Right cardiac atrium (tissue), 5 donors: ENCODE results near the gene EFCAB5. TPM values are rescaled to one million over a fixed set of nuclear protein-coding genes. Genes with fewer than 3 reads are reported as not detected.
"Not testable (repeated sequence)": the region's sequence is repeated elsewhere in the genome, so short reads cannot be mapped to it uniquely, and the experiment has no call there.

Experiments
- ATAC-seq, 2 donors: fragments of 200-7000 bp; cut with Tn5 transposase; one replicate each; pipeline versions ENCODE4 v1.8.0 to v1.9.1; 2020; ENCODE audit warnings: moderate library complexity in 2 of 2, mild to moderate bottlenecking in 1 of 2
- DNase-seq, 3 donors: peaks; one replicate each; pipeline ENCODE4 v3.0.0-alpha.2; 2020
- H3K27ac ChIP-seq: one replicate; pipeline ENCODE4 v1.5.1; 2013; ENCODE audit warnings: mild to moderate bottlenecking, low read length, control low read depth, moderate library complexity
- H3K27me3 ChIP-seq: one replicate; pipeline ENCODE4 v1.6.1; 2013; ENCODE audit not compliant: control insufficient read depth, insufficient read depth
- H3K4me1 ChIP-seq: one replicate; pipeline ENCODE4 v1.6.1; 2013; ENCODE audit warnings: low read length; ENCODE audit not compliant: control insufficient read depth, insufficient read depth
- H3K4me3 ChIP-seq: one replicate; pipeline ENCODE4 v1.5.1; 2013; ENCODE audit warnings: low read length, control low read depth
- H3K9me3 ChIP-seq: one replicate; pipeline ENCODE4 v1.6.1; 2013; ENCODE audit warnings: low read length; ENCODE audit not compliant: control insufficient read depth
- WGBS: extraction: QIAGEN DNeasy Blood & Tissue Kit; methylation state at CpG from one replicate; pipeline ENCODE4 v1.1.7; 2013; 5-methylcytosine and 5-hydroxymethylcytosine counted together
- intact Hi-C, 4 donors: fragments of 100-400 bp; cut with DNase I; formaldehyde crosslinking; loops; one replicate each; pipeline versions ENCODE4 v1.11.0 to v1.14.0; 2022 to 2023
- polyA plus RNA-seq: library from polyadenylated mRNA; stranded (reverse); fragments of 200-250 nt; gene quantifications from one replicate; pipeline ENCODE4 v1.2.3, GENCODE V29; 2013
- total RNA-seq, 4 donors: library from RNA; stranded (reverse); fragmentation: NEBNext Ultra II Directional; extraction: Animal tissue kit (Norgen Biotek cat#: 25700); gene quantifications; one replicate each; pipeline ENCODE4 v1.2.1, GENCODE V29; 2021
- donor health status: healthy with polysubstance abuse.
- donor health status: DM: no; HTN: yes; CAD: no.
- donor health status: DM: no; HTN: no; CAD: no.
- donor health status: DM: no; HTN: yes; CAD: no; lungs with severe emphysema.
- donor health status: DM: yes; HTN: yes; CAD: no.

Gene EFCAB5
- total and polyA plus RNA-seq, 5 donors: 0.18 to 1.1 (median 0.45) TPM; not detected in 1

- DNase-seq: no peak
- H3K4me1 ChIP-seq: no peaks in the 10 kb centered on the region
- H3K9me3 ChIP-seq: no peaks in the 10 kb centered on the region
- H3K27me3 ChIP-seq: no peaks in the 10 kb centered on the region
- no peak for ATAC-seq
- 97% methylated on average over 18 of the region's 18 CpGs for WGBS
- no peak overlapping the region for H3K4me3 ChIP-seq
- H3K27ac ChIP-seq: no peak overlapping the region
- intact Hi-C loops: no loop called here
These were observed 30.8 kb downstream of the EFCAB5 start for GRCh38 chr17:29972277-29972676.

GRCh38 chr17:29973005-29973404, 31.6 kb downstream of the EFCAB5 start:
- Histone ChIP-seq H3K4me3 (no peak overlapping the region), H3K4me1 (no peaks in the 10 kb centered on the region), H3K9me3 (no peaks in the 10 kb centered on the region), H3K27ac (no peak overlapping the region), H3K27me3 (no peaks in the 10 kb centered on the region)
- 99% methylated on average over 3 of the region's 3 CpGs for WGBS
- ATAC-seq (no peak), DNase-seq (no peak)
- intact Hi-C loops: no loop called here

GRCh38 chr17:29977836-29978235, 36.4 kb downstream of the EFCAB5 start:
- Histone ChIP-seq H3K27me3 (no peaks in the 10 kb centered on the region), H3K27ac (no peak overlapping the region), H3K4me1 (no peaks in the 10 kb centered on the region), H3K4me3 (no peak overlapping the region), H3K9me3 (no peaks in the 10 kb centered on the region)
- no peak for ATAC-seq
- WGBS: 67% methylated on average over 1 of the region's 1 CpG
- intact Hi-C loops: no loop called here
- no peak for DNase-seq

DNA sequence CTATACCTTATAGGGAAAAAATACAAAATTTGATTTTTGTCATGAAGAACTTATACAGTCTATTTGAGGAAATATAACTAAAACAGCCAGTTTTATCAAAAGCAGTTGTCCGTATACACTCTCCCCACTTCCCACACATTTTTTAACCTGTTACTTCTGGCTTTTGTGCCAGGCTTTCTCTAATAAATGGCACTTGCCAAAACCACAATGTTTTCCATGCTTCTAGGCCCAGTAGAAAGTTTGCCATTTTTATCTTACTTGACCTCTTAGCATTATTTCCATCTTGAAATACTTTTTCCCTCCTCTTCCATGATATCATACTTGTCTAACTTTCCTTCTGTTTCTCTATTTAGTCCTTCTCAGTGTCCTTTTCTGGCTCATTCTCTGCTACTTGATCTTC, 38.8 kb downstream of the EFCAB5 start:
- WGBS: 68% methylated on average over 1 of the region's 1 CpG
- DNase-seq (no peak), ATAC-seq (no peak)
- Histone ChIP-seq H3K27ac (no peak overlapping the region), H3K4me3 (no peak overlapping the region), H3K9me3 (no peaks in the 10 kb centered on the region), H3K27me3 (no peaks in the 10 kb centered on the region), H3K4me1 (no peaks in the 10 kb centered on the region)
- intact Hi-C loops: no loop called here

DNA sequence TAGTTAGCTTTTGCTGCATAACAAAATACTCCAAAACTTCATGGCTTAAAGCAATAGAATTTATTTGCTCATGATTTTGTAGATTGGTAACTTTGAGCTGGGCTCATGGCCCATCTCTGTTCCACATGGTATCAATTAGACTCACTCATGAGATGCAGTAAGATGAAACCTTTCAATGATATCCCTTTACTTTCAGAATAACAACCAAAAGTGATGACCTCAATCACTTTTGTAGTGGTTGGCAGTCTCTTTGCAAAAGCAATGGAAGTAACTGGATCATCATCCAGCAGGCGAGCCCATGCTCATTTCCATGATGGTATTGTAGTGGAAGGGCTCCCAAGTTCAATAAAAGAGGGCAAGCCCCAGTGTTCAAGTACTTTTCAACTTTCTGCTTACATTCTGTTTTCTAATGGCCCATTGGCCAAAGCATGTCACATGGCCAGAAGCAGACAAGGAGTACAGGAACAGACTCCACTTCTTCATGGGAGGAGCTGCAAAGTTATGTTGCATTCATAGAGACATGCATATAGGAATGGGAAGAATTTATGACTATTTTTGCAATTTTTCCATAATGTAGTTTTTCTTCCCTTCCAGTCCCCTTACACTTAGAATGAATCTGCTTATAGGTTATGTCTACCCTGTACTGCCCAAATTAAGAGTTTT, 41.7 kb downstream of the EFCAB5 start:
- 95% methylated on average over 1 of the region's 1 CpG for WGBS
- ATAC-seq (no peak), DNase-seq (no peak)
- Histone ChIP-seq H3K27ac (no peak overlapping the region), H3K4me1 (no peaks in the 10 kb centered on the region), H3K4me3 (no peak overlapping the region), H3K9me3 (no peaks in the 10 kb centered on the region), H3K27me3 (no peaks in the 10 kb centered on the region)
- intact Hi-C loops: no loop called here

DNA sequence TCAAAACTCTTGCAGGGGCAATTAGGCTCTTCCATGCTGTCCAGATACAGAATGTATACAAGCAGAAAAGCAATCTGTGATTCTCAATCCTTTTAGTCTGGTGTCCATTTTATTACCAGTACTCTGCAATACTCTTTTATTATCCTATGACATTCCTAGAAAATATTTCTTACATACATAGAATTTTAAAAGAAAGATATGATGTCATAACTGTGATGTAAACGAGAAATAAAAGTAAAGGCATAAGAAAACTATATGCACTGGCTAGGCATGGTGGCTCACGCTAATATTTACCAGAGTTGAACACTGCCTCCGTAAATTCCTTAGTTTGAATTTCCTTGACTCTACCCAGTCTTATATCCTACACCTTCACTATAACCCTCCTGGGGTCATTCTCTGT, 55.0 kb downstream of the EFCAB5 start:
- Histone ChIP-seq H3K4me1 (no peaks in the 10 kb centered on the region), H3K4me3 (no peak overlapping the region), H3K27me3 (no peaks in the 10 kb centered on the region), H3K27ac (no peak overlapping the region), H3K9me3 (no peaks in the 10 kb centered on the region)
- intact Hi-C loops: no loop called here
- DNase-seq (no peak), ATAC-seq (no peak)
- 93% methylated on average over 3 of the region's 3 CpGs for WGBS

GRCh38 chr17:30000001-30000754, 58.7 kb downstream of the EFCAB5 start:
- DNase-seq: no peak
- Histone ChIP-seq H3K4me3 (no peak overlapping the region), H3K4me1 (no peaks in the 10 kb centered on the region), H3K27ac (no peak overlapping the region), H3K27me3 (no peaks in the 10 kb centered on the region), H3K9me3 (no peaks in the 10 kb centered on the region)
- WGBS: 63% methylated on average over 3 of the region's 3 CpGs
- no peak for ATAC-seq
- intact Hi-C loops: loop anchor here in 1 of 4 donors (10.0 kb wide), 1 partner anchor 195 kb away; no protein-coding TSS in a partner anchor

DNA sequence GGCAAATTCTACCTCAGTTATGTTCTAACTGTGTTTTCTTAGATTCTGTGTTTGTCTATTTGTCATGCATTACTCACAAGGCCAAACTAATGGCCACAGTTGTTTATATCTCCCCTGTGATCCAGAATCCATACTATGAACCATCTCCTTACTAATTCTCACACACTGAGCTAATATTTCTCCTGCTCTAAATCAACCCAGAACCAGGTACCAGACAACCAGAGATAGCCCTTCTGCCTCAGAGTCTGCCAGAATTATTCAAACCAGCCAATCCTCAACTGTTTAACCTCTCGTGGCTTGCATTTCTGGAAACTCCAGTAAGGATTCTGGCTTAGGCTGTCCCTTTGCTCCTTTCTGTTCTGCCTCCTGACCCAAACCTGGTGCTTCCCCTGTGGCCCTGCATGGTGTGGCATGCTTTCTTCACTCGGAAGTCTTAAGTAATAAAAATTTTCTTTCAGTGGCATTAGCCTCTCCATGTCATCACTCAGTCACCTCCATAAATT, 59.4 kb downstream of the EFCAB5 start:
- Histone ChIP-seq H3K27me3 (no peaks in the 10 kb centered on the region), H3K4me1 (no peaks in the 10 kb centered on the region), H3K9me3 (no peaks in the 10 kb centered on the region), H3K27ac (no peak overlapping the region), H3K4me3 (no peak overlapping the region)
- DNase-seq (no peak), ATAC-seq (no peak)
- intact Hi-C loops: loop anchor here in 1 of 4 donors (10.0 kb wide), 1 partner anchor 196 kb away; no protein-coding TSS in a partner anchor
- 54% methylated on average over 2 of the region's 2 CpGs for WGBS

DNA sequence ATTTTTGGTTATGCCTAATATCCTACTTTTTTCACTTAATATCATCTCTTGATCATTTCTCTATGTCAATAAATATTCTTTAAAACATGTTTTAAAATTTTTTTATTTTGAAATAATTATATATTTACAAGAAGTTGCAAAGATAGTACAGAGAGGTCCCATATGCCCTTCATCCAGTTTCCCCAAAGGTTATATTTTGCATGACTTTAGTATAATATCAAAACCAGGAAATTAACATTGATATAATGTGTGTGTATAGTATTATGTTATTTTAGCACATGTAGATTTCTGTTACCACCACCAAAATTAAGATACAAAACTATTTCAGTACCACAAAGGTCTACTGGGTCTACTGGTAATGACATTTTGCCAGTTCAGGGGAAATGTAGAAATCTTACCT, 60.7 kb downstream of the EFCAB5 start:
- Histone ChIP-seq H3K4me1 (no peaks in the 10 kb centered on the region), H3K4me3 (no peak overlapping the region), H3K27me3 (no peaks in the 10 kb centered on the region), H3K9me3 (no peaks in the 10 kb centered on the region), H3K27ac (no peak overlapping the region)
- intact Hi-C loops: loop anchor here in 1 of 4 donors (10.0 kb wide), 1 partner anchor 197 kb away; no protein-coding TSS in a partner anchor
- DNase-seq (no peak), ATAC-seq (no peak)

GRCh38 chr17:30005709-30006320, 64.4 kb downstream of the EFCAB5 start:
- Histone ChIP-seq H3K9me3 (no peaks in the 10 kb centered on the region), H3K27me3 (no peaks in the 10 kb centered on the region), H3K27ac (no peak overlapping the region), H3K4me1 (no peaks in the 10 kb centered on the region), H3K4me3 (no peak overlapping the region)
- DNase-seq (no peak), ATAC-seq (no peak)
- intact Hi-C loops: loop anchor here in 1 of 4 donors (10.0 kb wide), 1 partner anchor 201 kb away; no protein-coding TSS in a partner anchor
- 42% methylated on average over 8 of the region's 8 CpGs for WGBS

DNA sequence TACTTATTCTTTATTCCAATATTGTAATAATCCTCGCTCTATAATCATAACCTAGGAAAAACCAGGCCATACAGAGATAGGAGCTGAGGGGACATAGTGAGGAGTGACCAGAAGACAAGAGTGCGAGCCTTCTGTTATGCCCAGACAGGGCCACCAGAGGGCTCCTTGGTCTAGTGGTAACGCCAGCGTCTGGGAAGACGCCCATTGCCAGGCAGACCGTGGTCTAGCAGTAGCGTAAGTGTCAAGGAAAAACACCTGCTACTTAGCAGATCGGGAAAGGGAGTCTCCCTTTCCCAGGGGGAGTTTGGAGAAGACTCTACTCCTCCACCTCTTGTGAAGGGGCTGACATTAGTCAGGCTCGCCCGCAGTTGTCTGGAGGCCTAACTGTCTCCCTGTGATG, 70.5 kb downstream of the EFCAB5 start:
- intact Hi-C loops, ATAC-seq: not testable (repeated sequence)

More for the DNA sequence above, 70.5 kb downstream of the EFCAB5 start:
- DNase-seq, H3K27ac ChIP-seq, H3K27me3 ChIP-seq, H3K4me1 ChIP-seq, H3K9me3 ChIP-seq, H3K4me3 ChIP-seq: not testable (repeated sequence)
- 88% methylated on average over 9 of the region's 10 CpGs for WGBS
